Measurements from ENCODE around the gene LILRB2.
"Not testable (repeated sequence)": the region's sequence is repeated elsewhere in the genome, so short reads cannot be mapped to it uniquely, and the experiment has no call there.

Gene LILRB2

GRCh38 chr19:54272181-54272580 lies 8.7 kb downstream of the LILRB2 start:
- not testable (repeated sequence) for DNase-seq (ENCODE audit: low spot score)

DNA sequence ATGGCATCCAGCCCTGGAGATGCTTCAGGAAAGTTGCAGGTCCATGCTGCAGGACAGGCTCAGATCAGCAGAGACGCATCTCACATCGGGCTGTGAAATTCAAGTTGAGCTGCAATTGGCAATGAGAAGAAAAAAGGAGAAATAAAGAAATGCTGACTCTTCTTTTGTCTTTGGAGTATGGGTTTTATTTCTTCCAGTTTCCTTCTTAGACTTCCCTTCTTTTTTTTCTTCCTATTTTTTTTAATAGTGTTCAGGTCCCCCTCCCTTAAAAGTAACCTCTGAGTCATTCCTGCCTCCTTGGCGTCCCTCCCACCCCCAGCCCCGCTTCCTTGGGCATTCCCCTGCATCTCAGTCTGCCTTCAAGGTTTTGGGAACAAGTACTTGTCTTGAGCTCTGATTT lies 9.3 kb downstream of the LILRB2 start:
- not testable (repeated sequence) for DNase-seq (ENCODE audit: low spot score)

DNA sequence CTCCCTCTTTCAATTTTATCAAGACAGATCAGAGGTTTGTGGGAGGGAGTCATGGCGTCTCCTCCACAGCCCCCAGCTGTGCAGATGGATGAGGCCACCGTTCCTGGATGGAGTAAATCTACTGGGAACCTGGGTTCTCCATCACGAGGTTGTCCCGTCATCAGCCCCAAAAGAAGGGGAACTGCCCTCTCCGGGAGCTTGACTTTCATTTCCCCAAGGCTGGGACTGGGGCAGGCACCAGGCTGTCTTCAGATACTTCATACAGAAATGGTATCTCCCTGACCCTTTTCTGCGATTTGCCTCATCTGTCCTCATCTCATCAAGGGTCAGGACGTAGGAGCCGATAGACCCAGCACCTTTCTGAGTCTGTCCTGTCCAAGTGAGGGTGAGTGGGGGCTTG lies 9.8 kb downstream of the LILRB2 start:
- no peak for DNase-seq (ENCODE audit: low spot score)

GRCh38 chr19:54268936-54269335 lies 12.0 kb downstream of the LILRB2 start:
- no peak for DNase-seq (ENCODE audit: low spot score)

DNA sequence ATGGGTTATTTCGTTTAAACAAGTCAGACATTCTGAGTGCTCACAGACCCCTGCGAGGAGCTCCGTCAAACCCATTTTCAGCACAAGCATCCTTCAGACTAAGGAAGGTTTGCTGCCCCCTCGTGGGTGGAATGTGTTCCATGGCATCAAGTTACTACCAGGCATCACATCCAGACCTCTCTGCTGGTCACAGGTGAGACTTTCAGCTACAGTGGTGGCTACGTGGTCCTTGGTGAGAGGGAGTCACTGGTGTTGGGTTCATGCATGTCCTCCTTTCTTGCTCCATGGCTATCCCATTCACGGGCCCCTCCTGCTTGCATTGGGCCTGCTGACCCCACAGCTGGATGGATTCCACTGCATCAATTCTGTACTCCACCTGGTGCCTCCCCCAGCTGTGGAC lies 14.8 kb downstream of the LILRB2 start:
- DNase-seq (ENCODE audit: low spot score): peak; percentile 82

DNA sequence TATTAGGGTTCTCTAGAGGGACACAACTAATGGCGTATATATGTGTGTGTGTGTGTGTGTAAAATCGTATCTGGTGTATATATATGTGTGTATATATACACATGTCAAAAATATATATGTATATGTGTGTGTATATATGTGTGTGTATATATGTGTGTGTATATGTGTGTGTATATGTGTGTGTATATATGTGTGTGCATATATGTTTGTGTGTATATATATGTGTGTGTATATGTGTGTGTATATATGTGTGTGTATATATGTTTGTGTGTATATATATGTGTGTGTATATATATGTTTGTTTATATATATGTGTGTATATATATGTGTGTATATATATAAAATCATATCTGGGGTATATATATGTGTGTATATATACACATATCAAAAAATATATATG lies 18.4 kb downstream of the LILRB2 start:
- DNase-seq (ENCODE audit: low spot score): no peak

DNA sequence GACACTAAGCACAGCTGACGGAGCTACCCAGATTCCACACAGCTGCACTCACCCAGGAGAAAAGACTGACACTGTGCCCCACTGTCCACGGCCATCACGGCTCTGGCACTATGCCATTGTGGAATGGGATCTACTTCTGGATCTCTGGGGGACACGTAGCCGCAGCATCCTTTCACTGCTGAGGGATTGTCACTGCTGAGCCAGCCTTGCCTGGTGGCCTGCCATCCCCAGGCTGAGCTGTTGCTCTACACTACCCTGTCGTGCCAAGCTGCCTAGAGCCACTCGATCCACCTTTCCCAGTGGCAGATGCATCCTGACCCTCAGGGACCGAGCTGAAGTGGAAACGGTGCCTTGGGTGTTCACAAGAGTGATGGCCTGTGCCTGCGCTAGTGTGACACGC lies 18.8 kb downstream of the LILRB2 start:
- no peak for DNase-seq (ENCODE audit: low spot score)

DNA sequence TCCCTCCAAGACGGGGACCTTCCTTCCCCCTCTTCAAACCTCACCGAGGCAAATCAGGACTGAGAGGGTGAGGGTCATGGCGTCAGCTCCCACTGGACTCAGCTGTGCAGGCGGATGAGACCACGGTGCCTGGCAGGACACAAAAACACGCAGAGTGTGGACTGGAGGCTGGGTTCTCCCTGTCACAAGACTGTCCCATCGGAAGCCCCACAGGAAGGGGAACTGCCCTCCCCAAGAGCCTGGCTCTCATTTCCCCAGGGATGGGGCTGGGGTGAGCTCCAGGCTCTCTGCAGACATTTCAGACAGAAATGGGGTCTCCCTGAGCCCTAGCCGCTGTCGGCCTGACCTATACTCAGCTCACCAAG lies 23.8 kb downstream of the LILRB2 start, which contains the start of gene LILRB5:
TSS of gene LILRB5 (minus strand) at position 158 of the 365 bp plus-strand sequence. CDS start at position 78, 80 bp downstream.
- DNase-seq (ENCODE audit: low spot score): no peak

DNA sequence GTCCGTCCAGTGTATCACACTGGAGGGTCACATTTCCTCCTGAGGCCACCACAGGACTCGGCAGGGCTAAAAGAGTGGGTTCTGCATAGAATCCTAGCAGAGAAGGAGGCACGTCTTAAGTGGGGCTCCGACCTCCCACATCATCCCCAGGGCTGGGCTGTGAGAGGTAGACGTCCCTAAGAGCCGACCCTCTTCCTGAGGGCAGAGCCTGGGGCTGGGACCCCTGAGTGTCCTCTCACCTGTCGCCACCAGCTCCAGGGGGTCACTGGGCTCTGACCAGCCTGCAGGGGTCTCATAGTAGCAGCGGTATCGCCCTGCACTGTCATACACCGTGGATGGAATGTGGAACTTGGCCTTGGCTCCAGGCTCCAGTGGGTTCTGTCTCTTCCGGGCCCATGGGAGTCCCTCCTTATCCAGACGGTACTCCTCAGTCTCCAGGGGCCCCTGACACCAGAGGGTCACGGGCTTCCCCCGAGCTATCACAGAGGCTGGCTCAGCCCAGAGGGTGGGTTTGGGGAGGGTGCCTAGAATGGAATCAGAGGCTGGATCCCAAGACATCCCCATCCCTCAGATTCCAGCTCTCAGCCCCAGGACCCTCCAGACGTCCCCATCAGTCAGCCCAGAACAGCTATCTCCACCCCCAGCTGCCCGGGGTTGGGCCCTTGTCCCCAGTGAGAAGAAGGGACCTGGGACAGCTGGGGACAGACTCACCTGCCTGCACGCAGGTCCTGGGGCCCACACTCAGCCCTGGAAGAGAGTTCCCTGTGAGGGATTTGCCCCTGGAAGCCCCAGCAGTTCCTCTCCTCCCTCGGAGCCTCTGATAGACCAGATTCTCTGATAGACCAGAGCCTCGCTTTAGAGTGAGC lies 24.4 kb downstream of the LILRB2 start:
- DNase-seq (ENCODE audit: low spot score): no peak

DNA sequence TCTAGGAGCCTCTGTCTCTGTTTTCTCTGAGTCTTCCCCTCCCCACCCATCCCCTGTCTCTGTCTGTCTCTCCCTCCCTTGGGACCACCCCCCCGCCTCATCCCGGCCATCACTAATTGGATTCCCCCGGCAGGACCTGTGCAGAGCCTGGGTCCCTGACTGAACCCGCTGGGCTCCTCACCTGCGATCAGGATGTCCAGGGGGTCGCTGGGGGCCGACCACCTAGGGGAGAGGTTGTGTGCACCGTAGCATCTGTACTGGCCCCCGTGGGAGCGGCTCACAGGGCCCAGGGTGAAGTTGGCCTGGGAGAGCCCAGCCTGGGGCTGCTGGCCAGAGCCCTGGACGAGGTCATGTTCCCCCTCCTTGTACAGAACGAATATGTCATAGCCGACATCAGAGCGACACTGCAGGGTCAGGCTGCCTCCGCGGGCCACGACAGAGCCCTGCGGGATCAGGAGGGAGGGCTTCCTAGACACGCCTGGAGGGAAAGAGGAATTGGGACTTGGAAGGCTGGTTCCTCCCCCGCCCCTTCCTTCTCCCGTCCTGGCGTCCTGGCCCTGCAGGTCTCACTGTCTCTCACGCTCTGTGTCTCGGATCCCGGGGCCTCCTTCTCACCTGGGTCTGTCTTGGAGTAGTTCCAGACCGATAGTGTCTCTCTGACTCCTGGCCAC lies 25.7 kb downstream of the LILRB2 start:
- no peak for DNase-seq (ENCODE audit: low spot score)

- no peak for DNase-seq (ENCODE audit: low spot score)
These were observed 26.6 kb downstream of the LILRB2 start for GRCh38 chr19:54254195-54254906.

DNA sequence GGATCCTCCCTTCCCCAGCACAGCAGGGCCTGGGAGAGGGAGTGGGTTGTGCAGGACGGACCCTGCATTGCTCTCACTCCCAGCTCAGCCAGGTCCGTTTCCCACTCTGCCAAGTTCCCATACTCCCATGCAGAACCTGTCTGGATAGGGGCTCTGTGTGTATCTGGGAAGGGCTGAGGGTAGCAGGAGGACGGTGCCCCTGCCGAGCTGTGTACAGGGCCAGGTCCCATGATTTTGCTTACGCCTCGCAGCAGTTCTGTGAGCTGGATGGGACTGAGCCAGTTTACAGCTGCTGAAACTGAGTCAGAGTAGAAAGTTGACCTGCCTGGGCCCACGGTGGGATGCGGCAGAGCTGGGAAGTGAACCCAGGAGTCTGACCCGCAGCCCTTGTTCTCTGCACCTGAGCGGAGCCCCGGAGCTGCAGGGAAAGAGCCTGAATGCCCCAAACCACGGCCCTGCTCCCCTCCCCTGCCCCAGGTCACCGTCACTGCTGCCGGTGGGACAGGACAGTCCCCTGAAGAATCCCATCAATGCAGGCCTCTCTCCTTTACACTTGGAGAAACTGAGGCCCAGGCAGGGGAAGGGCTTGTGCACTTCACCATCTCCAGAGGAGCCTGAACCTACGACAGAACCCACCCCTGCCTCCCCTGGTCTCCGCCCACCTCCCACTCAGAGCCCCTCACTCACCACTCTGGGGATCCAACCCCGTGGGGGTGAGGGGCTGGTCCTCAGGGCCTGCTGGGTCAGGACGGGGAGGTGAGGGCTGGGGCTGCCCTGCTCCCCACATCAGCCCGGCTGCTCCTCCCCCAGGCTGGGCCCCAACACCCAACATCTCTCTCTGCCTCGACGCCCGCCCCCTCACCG lies 27.3 kb downstream of the LILRB2 start:
- no peak for DNase-seq (ENCODE audit: low spot score)

- DNase-seq (ENCODE audit: low spot score): no peak
These were observed 28.1 kb downstream of the LILRB2 start for GRCh38 chr19:54252845-54253244.

DNA sequence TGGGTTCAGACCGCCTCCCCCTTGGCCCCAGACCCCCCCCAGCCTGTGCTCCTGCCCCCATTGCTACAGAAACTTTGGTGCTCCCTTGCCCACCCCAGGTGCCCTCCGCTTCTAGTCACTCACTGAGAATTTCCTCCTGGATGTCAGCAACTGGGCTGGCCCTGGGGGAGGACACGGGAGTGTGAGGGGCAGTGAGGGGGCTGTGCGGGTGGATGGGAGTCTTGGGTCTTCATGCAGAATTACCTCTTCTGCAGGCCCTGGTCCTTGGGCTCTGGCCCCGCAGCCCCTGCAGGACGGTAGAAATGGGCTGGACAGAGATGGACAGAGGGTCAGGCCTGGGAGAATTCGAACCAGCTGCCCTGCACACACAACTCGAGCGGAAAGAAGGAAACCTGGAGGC lies 28.7 kb downstream of the LILRB2 start:
- no peak for DNase-seq (ENCODE audit: low spot score)

DNA sequence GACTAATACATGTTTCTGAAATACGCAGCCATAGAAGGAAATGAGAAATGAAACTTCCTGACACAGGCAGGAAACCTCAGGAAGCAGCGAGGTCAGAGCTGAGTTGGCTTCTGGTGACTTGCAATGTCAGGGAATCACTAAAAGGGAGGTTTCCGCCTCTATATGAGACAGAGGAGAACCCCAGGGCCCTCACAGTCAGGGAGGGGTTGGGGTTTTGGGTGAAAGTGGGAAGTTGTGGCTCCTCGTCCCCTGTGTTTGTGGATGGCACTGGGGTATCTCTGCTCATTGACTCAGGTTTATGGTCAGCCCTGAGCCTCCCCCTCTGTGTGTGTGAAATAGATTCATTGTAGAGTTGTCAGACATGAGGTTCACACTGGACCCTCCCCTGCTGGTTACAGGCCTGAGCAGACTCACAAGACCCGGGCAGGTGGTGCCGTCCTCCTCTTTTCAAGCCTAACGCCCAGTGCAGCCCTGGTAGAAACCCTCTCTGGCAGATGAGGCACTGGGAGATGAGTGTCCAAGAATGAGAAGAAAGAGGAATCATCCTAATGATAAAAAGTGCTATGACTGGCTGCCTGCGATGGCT lies 32.8 kb downstream of the LILRB2 start:
- no peak for DNase-seq (ENCODE audit: low spot score)

DNA sequence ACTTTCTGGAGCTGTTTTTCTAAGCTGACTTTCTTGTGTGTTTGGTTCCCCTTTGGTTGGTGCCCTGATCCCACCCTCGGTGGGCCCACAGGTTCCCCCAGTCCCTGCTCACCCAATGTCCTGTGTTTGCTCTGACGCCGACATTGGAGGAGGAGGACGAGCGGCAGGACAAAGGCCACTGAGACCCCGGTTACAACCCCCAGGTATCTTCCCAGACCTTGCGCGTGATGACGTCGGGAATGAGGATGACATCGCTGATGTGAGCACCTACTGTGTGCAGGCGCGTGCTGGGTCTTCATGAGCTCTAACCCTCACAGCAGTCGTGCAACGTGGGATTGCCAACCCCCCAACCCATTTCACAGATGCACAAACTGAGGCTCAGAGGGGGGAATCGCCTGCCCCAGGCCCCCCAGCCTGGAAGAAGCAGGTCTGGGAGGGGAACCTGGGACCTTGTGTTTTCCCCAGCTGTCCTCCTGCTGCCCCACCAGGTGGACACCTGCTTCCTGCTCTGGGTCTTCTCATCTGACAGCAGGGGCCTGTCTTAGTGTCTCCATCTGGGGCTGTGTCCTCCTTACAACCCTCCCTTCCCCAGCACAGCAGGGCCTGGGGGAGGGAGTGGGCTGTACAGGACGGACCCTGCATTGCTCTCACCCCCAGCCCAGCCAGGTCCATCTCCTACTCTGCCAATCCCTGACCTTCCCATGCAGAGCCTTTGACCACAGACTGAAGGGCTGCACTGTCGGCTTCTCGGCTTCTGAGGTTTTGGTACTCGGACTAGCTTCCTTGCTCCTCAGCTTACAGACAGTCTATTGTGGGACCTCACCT lies 33.6 kb downstream of the LILRB2 start:
- no peak for DNase-seq (ENCODE audit: low spot score)

DNA sequence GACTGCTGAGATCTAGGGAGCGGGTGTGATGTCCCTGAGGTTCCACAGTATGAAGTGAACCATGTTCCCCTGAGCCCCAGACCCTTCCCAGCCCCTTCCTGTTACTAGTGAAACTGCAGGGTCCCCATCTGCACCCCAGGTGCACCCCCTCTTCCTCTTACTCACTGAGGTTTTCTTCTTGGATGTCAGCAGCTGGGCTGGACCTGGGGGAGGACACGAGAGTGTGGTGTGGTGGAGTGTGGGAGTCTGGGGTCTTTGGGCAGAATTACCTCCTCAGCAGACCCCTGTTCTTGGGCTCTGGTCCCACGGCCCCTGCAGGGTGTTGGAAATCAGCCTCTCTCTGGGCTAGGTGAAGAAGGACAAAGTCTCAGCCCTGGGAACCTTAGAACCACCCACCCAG lies 35.0 kb downstream of the LILRB2 start:
- DNase-seq (ENCODE audit: low spot score): no peak

- DNase-seq (ENCODE audit: low spot score): not testable (repeated sequence)
These were observed 37.1 kb downstream of the LILRB2 start for GRCh38 chr19:54243809-54244208.

DNA sequence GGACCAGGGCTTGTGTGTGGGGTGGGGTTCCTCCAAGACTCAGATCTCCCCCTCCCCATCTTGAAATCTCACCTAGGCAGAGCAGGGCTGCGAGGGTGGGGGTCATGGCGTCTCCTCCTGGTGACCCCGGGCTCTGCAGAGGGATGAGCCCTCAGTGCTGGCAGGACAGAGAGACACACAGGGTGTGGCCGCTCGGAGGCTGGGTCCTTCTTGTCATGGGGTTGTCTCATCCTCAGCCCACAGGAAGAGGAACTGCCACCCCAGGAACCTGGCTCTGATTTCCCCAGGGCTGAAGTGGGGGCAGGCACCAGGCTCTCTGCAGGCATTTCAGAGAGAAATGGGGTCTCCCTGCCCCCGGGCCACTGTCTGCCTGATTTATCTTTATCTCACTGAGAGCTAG lies 38.3 kb downstream of the LILRB2 start, which contains the start of gene LILRA6:
TSS of gene LILRA6 (minus strand) at position 145 of the 400 bp plus-strand sequence.
- DNase-seq (ENCODE audit: low spot score): not testable (repeated sequence)

DNA sequence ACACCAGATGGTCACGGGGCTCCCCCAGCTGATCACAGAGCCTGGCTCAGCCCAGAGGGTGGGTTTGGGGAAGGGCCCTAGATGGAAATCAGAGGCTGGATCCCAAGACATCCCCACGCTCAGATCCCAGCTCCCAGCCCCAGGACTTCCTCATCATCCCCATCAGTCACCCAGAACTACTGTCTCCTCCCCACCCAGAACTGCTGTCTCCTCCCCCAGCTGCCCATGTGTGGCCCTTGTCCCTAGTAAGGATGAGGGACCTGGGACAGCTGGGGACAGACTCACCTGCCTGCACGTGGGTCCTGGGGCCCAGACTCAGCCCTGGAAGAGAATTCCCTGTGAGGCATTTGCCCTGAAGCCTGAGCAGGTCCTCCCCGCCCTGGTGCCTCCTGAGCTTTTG lies 38.7 kb downstream of the LILRB2 start:
- DNase-seq (ENCODE audit: low spot score): not testable (repeated sequence)

Measured in SW480 (cell line).